Measurements from ENCODE around the gene DHCR7.

- TF ChIP-seq CTCF (IDR thresholded peaks at IDR 0.05 in 4 of 5, conservative IDR thresholded peaks at IDR 0.05 in 1 of 5) = no peak
- no peak for TF ChIP-seq POLR2A (IDR thresholded peaks at IDR 0.05)
Measured at GRCh38 chr11:71459767-71460320, 11.7 kb upstream of the DHCR7 start.
